Inflammatory macrophage treated with lipopolysaccharide for 4 hours (primary cell): ENCODE measurements around the gene DPEP1.

Source experiments
- DNase-seq: peaks from one replicate; pipeline ENCODE4 v3.0.0-alpha.2; 2020

The DPEP1 gene

GRCh38 chr16:89600427-89600826, 13.0 kb upstream of the DPEP1 start:
- no peak for DNase-seq

- peak; percentile 7 for DNase-seq
Observed at GRCh38 chr16:89600956-89601355, 12.5 kb upstream of the DPEP1 start.

GRCh38 chr16:89601906-89602272, 11.6 kb upstream of the DPEP1 start:
- DNase-seq = no peak

GRCh38 chr16:89602273-89602951, 11.0 kb upstream of the DPEP1 start:
- DNase-seq = peak; percentile 70

- DNase-seq = no peak
Observed at GRCh38 chr16:89602952-89603590, 10.4 kb upstream of the DPEP1 start.

GRCh38 chr16:89604764-89605163, 8.7 kb upstream of the DPEP1 start:
- no peak for DNase-seq

GRCh38 chr16:89605186-89605970, 8.1 kb upstream of the DPEP1 start:
- DNase-seq = no peak

GRCh38 chr16:89606006-89606405, 7.4 kb upstream of the DPEP1 start:
- no peak for DNase-seq

- no peak for DNase-seq
Observed at GRCh38 chr16:89607453-89607852, 6.0 kb upstream of the DPEP1 start.

GRCh38 chr16:89607937-89608740, 5.3 kb upstream of the DPEP1 start:
- no peak for DNase-seq

GRCh38 chr16:89610108-89610453, 3.4 kb upstream of the DPEP1 start:
- no peak for DNase-seq

GRCh38 chr16:89612415-89613166, 851 bp upstream of the DPEP1 start:
- DNase-seq = no peak

GRCh38 chr16:89613954-89614459, 565 bp downstream of the DPEP1 start:
- no peak for DNase-seq

GRCh38 chr16:89615176-89615575, 1.7 kb downstream of the DPEP1 start:
- no peak for DNase-seq

GRCh38 chr16:89615596-89616090, 2.2 kb downstream of the DPEP1 start:
- DNase-seq = peak; percentile 32

- DNase-seq = no peak
Observed at GRCh38 chr16:89616623-89617022, 3.2 kb downstream of the DPEP1 start.

GRCh38 chr16:89617036-89617435, 3.6 kb downstream of the DPEP1 start:
- DNase-seq = no peak

GRCh38 chr16:89618109-89618998, 4.9 kb downstream of the DPEP1 start:
- no peak for DNase-seq

- DNase-seq = no peak
Observed at GRCh38 chr16:89619840-89620239, 6.4 kb downstream of the DPEP1 start.

GRCh38 chr16:89620406-89620841, 7.0 kb downstream of the DPEP1 start:
- DNase-seq = no peak

- DNase-seq = no peak
Observed at GRCh38 chr16:89621136-89621697, 7.8 kb downstream of the DPEP1 start.
